Testis (tissue), 3 donors: Measurements from ENCODE around the gene BICC1. TPM values are rescaled to one million over a fixed set of nuclear protein-coding genes. Genes with fewer than 3 reads are reported as not detected.

Experiments used
- DNase-seq: peaks from one replicate; pipeline ENCODE4 v3.0.0-alpha.2; 2019
- H3K27ac ChIP-seq, 2 donors: fragments of 200-600 bp; sonication (generic); one replicate each; pipeline ENCODE4 v1.5.1; 2019
- H3K27me3 ChIP-seq: fragments of 200-600 bp; sonication (generic); one replicate; pipeline ENCODE4 v1.5.1; 2019
- H3K36me3 ChIP-seq: fragments of 200-600 bp; sonication (generic); one replicate; pipeline ENCODE4 v1.5.1; 2017; ENCODE audit warnings: low read depth; ENCODE audit errors: missing control alignments
- H3K4me1 ChIP-seq: fragments of 200-600 bp; sonication (generic); one replicate; pipeline ENCODE4 v1.5.1; 2019
- H3K4me3 ChIP-seq, 2 donors: fragments of 200-600 bp; sonication (generic); one replicate each; pipeline ENCODE4 v1.5.1; 2017 to 2019
- H3K9me3 ChIP-seq: fragments of 200-600 bp; sonication (generic); one replicate; pipeline ENCODE4 v1.5.1; 2017
- CTCF ChIP-seq, 3 experiments: fragments of 450-650 bp in 2 of 3; fragments of 200-600 bp in 1 of 3; sonication (generic) in 1 of 3; IDR thresholded peaks; one replicate each; pipeline ENCODE4 v1.5.1; 2016 to 2019; ENCODE audit warnings: antibody characterized with exemption in 3 of 3, mild to moderate bottlenecking in 2 of 3, moderate library complexity in 1 of 3
- POLR2A ChIP-seq: fragments of 450-650 bp; IDR thresholded peaks from one replicate; pipeline ENCODE4 v1.6.1; 2017; ENCODE audit warnings: antibody characterized with exemption, mild to moderate bottlenecking, moderate library complexity
- WGBS, 2 donors: methylation state at CpG; one replicate each; pipeline ENCODE4 v1.1.5; 2018; 5-methylcytosine and 5-hydroxymethylcytosine counted together
- intact Hi-C: fragments of 100-400 bp; cut with DNase I; formaldehyde crosslinking; loops from one replicate; pipeline ENCODE4 v1.15.1; 2023; ENCODE audit warnings: low total_unique reads
- polyA plus RNA-seq: library from polyadenylated mRNA; stranded (reverse); fragments of 350-450 nt; fragmentation: Illumina TruSeq; extraction: RNeasy Lipid Tissue Mini Kit (QIAGEN cat#74804); gene quantifications from one replicate; pipeline ENCODE4 v1.2.3, GENCODE V29; 2014; ENCODE audit warnings: low read depth, low replicate concordance; ENCODE audit not compliant: insufficient read depth
- total RNA-seq, 2 donors: library from RNA; depleted of rRNA; stranded (reverse); fragments of >200 nt; gene quantifications; one replicate each; pipeline ENCODE4 v1.2.3, GENCODE V29; 2016

BICC1 gene
- total and polyA plus RNA-seq, 3 donors from 2014 or later: 8.7 to 14.1 (median 10.0) TPM

- Histone ChIP-seq H3K27me3 (no peaks in the 10 kb centered on the region), H3K36me3 (no peaks in the 10 kb centered on the region), H3K4me1 (peaks cover 6% of the 10 kb centered on the region), H3K4me3 (no peak overlapping the region), H3K9me3 (no peaks in the 10 kb centered on the region), H3K27ac (no peak overlapping the region)
- 50 to 64% methylated on average over 2 of the region's 2 CpGs for WGBS, 2 donors
- DNase-seq: peak; percentile 33
- intact Hi-C loops: no loop called here
- TF ChIP-seq CTCF (IDR thresholded peaks at IDR 0.05) (no peak), POLR2A (no peak)
These were observed 234.0 kb downstream of the BICC1 start for GRCh38 chr10:58746474-58747185.

GRCh38 chr10:58747687-58748086, 235.0 kb downstream of the BICC1 start:
- Histone ChIP-seq H3K27me3 (no peaks in the 10 kb centered on the region), H3K4me1 (peaks cover 6% of the 10 kb centered on the region), H3K36me3 (no peaks in the 10 kb centered on the region), H3K4me3 (no peak overlapping the region), H3K9me3 (no peaks in the 10 kb centered on the region), H3K27ac (no peak overlapping the region)
- TF ChIP-seq POLR2A (no peak), CTCF (IDR thresholded peaks at IDR 0.05) (no peak)
- WGBS, 2 donors: 88% methylated on average over 2 of the region's 2 CpGs
- intact Hi-C loops: no loop called here
- no peak for DNase-seq

GRCh38 chr10:58752665-58753064, 240.0 kb downstream of the BICC1 start:
- Histone ChIP-seq H3K27ac (no peak overlapping the region), H3K9me3 (no peaks in the 10 kb centered on the region), H3K4me1 (peaks cover 10% of the 10 kb centered on the region), H3K27me3 (no peaks in the 10 kb centered on the region), H3K36me3 (no peaks in the 10 kb centered on the region), H3K4me3 (no peak overlapping the region)
- WGBS, 2 donors: 72% methylated on average over 3 of the region's 3 CpGs
- no peak for TF ChIP-seq CTCF (IDR thresholded peaks at IDR 0.05)
- no peak for TF ChIP-seq POLR2A
- DNase-seq: no peak
- intact Hi-C loops: no loop called here

- 90 to 100% methylated on average over 2 of the region's 2 CpGs for WGBS, 2 donors
- Histone ChIP-seq H3K36me3 (no peaks in the 10 kb centered on the region), H3K9me3 (no peaks in the 10 kb centered on the region), H3K27me3 (no peaks in the 10 kb centered on the region), H3K4me3 (no peak overlapping the region), H3K27ac (peak overlapping the region in 1 of 2 donors; percentile 56), H3K4me1 (peaks cover 17% of the 10 kb centered on the region)
- no peak for TF ChIP-seq POLR2A
- TF ChIP-seq CTCF (IDR thresholded peaks at IDR 0.05): no peak
- no peak for DNase-seq
- intact Hi-C loops: no loop called here
These were observed 240.8 kb downstream of the BICC1 start for GRCh38 chr10:58753425-58753824.
